ENCODE measurements around the gene KIF13A. TPM values are rescaled to one million over a fixed set of nuclear protein-coding genes. Genes with fewer than 3 reads are reported as not detected.

Gene KIF13A
- 10 to 100 TPM; 38.6 to 64.3 (median 43.9) TPM for total RNA-seq

DNA sequence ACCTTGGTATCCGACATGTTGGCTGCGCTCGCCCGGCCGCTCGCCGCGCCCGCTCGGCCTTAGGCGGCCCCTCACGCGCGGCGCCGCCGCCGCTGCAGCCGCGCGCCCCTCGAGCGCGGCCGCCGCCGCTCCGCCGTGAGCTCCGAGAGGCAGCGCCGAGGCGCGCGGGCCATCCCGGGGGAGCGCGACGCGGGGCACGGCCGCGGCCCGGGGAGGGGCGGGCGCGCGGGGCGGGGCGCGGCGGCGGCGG lies at the start of gene KIF13A:
KIF13A (minus strand) TSS at position 189 of the 250 bp plus-strand sequence; CDS start at position 17, 172 bp downstream.
- DNase-seq (ENCODE audit: low spot score) (no peak), ATAC-seq (ENCODE audit: low FRiP score) (no peak)
- TF ChIP-seq, protein P1, sequence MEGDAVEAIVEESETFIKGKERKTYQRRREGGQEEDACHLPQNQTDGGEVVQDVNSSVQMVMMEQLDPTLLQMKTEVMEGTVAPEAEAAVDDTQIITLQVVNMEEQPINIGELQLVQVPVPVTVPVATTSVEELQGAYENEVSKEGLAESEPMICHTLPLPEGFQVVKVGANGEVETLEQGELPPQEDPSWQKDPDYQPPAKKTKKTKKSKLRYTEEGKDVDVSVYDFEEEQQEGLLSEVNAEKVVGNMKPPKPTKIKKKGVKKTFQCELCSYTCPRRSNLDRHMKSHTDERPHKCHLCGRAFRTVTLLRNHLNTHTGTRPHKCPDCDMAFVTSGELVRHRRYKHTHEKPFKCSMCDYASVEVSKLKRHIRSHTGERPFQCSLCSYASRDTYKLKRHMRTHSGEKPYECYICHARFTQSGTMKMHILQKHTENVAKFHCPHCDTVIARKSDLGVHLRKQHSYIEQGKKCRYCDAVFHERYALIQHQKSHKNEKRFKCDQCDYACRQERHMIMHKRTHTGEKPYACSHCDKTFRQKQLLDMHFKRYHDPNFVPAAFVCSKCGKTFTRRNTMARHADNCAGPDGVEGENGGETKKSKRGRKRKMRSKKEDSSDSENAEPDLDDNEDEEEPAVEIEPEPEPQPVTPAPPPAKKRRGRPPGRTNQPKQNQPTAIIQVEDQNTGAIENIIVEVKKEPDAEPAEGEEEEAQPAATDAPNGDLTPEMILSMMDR (IDR thresholded peaks at IDR 0.05), result no peak

DNA sequence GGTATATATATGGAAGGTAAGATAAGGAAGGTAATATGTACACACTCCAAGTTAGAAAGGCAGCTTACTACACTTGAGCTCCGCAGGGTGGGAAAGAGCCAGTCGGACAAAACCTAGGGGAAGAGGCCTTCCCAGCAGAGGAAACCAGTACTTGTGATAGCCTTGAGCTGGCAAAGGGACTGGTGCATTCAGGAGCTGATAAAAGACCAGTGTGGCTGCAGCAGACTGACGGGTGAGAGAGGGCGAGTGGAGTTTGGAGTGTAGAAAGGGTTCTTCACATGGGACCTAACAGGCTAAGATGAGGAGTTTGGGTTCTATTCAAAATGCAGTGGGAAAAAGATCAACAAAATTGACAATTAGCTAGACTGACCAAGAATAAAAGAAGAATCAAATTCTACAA lies 49.3 kb upstream of the KIF13A start:
- TF ChIP-seq, protein P1 (IDR thresholded peaks at IDR 0.05), result no peak

DNA sequence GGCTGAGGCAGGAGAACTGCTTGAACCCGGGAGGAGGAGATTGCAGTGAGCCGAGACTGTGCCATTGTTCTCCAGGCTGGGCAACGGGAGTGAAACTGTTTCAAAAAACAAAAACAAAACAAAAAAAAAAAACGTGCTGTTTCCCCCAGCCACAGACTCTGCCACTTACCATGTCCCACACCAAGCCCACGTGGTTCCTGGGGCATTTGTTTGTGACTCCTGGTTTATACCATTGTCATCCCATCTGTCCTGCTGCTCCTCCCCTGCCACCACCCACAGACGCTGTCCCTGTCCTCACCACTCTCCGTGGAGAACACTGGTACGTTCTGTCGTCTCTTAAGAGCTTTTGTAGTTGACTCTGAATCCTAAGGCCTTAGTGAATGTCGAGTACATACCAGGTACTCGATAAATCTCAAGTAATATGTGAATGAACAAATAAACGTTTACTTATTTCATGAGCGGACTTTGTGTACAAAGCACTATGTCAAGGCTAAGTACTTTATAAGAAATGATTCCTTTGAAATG lies 48.0 kb upstream of the KIF13A start:
- ATAC-seq (ENCODE audit: low FRiP score), result no peak
- TF ChIP-seq, protein P1 (IDR thresholded peaks at IDR 0.05), result no peak

More for the DNA sequence above, 49.3 kb upstream of the KIF13A start:
- DNase-seq (ENCODE audit: low spot score), result no peak
- ATAC-seq (ENCODE audit: low FRiP score), result no peak

DNA sequence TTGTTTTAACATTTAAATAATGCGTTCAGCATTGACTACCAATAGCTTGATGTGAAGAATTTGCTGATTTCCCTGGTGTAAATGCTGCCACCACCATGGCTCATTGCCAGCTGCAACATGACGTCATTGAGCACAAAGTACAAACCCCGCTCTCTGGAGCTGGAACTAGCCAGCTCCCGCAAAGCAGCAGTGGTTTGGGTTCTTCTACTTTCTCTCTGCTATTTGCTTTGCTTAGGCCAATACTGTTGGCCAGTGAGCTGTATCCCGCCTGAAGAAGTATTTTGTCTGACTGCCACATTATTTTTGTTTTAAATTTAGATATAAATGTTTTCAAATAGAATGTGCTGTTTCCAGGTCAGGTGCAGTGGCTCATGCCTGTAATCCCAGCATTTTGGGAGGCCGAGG lies 47.4 kb upstream of the KIF13A start:
- DNase-seq (ENCODE audit: low spot score) (no peak), ATAC-seq (ENCODE audit: low FRiP score) (no peak)
- TF ChIP-seq, protein P1 (IDR thresholded peaks at IDR 0.05), result no peak

More for the DNA sequence above, 48.0 kb upstream of the KIF13A start:
- DNase-seq (ENCODE audit: low spot score), result no peak

- TF ChIP-seq, protein P1 (IDR thresholded peaks at IDR 0.05), result no peak
- DNase-seq (ENCODE audit: low spot score) (no peak), ATAC-seq (ENCODE audit: low FRiP score) (no peak)
These were observed 44.3 kb upstream of the KIF13A start for GRCh38 chr6:18031680-18032256.

- ATAC-seq (ENCODE audit: low FRiP score), result no peak
- TF ChIP-seq, protein P1 (IDR thresholded peaks at IDR 0.05), result no peak
- no peak for DNase-seq (ENCODE audit: low spot score)
These were observed 43.8 kb upstream of the KIF13A start for GRCh38 chr6:18031189-18031588.

GRCh38 chr6:18028332-18028731 lies 40.9 kb upstream of the KIF13A start:
- no peak for DNase-seq (ENCODE audit: low spot score)
- no peak for ATAC-seq (ENCODE audit: low FRiP score)
- TF ChIP-seq, protein P1 (IDR thresholded peaks at IDR 0.05), result no peak
